A673 (cell line): ENCODE results near the gene OR51A4. TPM values are rescaled to one million over a fixed set of nuclear protein-coding genes. Genes with fewer than 3 reads are reported as not detected.

Experiments used
- BruUV-seq: library from RNA; stranded (reverse); fragments of 400-500 nt; replicated peaks from 2 replicates; lab custom pipeline; 2021; lab: Mats Ljungman, UMichigan
- CTCF ChIA-PET: fragments of 300-600 bp; sonication (Branson Sonifier 250); formaldehyde crosslinking; loops from one replicate; lab custom pipeline; 2022; ENCODE audit warnings: antibody characterized with exemption; lab: Charles Lee
- POLR2A ChIA-PET: fragments of 300-600 bp; sonication (Branson Sonifier 250); formaldehyde crosslinking; loops from one replicate; lab custom pipeline; 2022; ENCODE audit warnings: antibody characterized with exemption; ENCODE audit not compliant: low non-redundant PET; lab: Charles Lee
- DNase-seq: peaks from one replicate; pipeline ENCODE4 v3.0.0-alpha.2; 2015; ENCODE audit warnings: low spot score
- H3K27ac ChIP-seq: fragments of 200-600 bp; sonication (generic); 2 replicates; pipeline ENCODE4 v1.5.1; 2016; ENCODE audit warnings: mixed run types, low read depth, mild to moderate bottlenecking, mixed read lengths, antibody characterized with exemption, low read length; ENCODE audit not compliant: poor library complexity, severe bottlenecking
- H3K27me3 ChIP-seq: fragments of 200-600 bp; sonication (generic); replicated peaks from 2 replicates; pipeline ENCODE4 v1.6.1; 2017; ENCODE audit warnings: mixed run types, low read depth, mild to moderate bottlenecking, mixed read lengths, antibody characterized with exemption, low read length; ENCODE audit not compliant: insufficient read depth, poor library complexity
- H3K36me3 ChIP-seq: fragments of 200-600 bp; sonication (generic); 2 replicates; pipeline ENCODE4 v1.6.1; 2016; ENCODE audit warnings: mixed run types, mild to moderate bottlenecking, mixed read lengths, antibody characterized with exemption, low read length; ENCODE audit not compliant: insufficient read depth, poor library complexity, severe bottlenecking
- H3K4me1 ChIP-seq: fragments of 200-600 bp; sonication (generic); 2 replicates; pipeline ENCODE4 v1.6.1; 2017; ENCODE audit warnings: mixed run types, mild to moderate bottlenecking, mixed read lengths, antibody characterized with exemption, low read length; ENCODE audit not compliant: insufficient read depth, poor library complexity, severe bottlenecking
- H3K4me3 ChIP-seq: fragments of 200-600 bp; sonication (generic); 2 replicates; pipeline ENCODE4 v1.5.1; 2016; ENCODE audit warnings: low read depth, mixed run types, mild to moderate bottlenecking, mixed read lengths, low read length; ENCODE audit not compliant: poor library complexity, severe bottlenecking
- H3K9me3 ChIP-seq: fragments of 200-600 bp; sonication (generic); 2 replicates; pipeline ENCODE4 v1.6.1; 2016; ENCODE audit warnings: mixed run types, low read depth, mild to moderate bottlenecking, mixed read lengths, antibody characterized with exemption, low read length; ENCODE audit not compliant: poor library complexity, severe bottlenecking
- EZH2 ChIP-seq: fragments of 200-600 bp; sonication (generic); IDR thresholded peaks from 2 replicates; pipeline ENCODE4 v1.6.1; 2017; ENCODE audit warnings: borderline replicate concordance, low read depth, mild to moderate bottlenecking, mixed read lengths, antibody characterized with exemption, low read length; ENCODE audit not compliant: poor library complexity, severe bottlenecking
- intact Hi-C: fragments of 100-400 bp; cut with micrococcal nuclease; formaldehyde crosslinking; loops from one replicate; pipeline ENCODE4 v1.10.0; 2022; ENCODE audit not compliant: unreplicated experiment
- total RNA-seq: library from RNA; stranded (reverse); gene quantifications from 2 replicates; pipeline ENCODE4 v1.2.3, GENCODE V29; 2021
- TF ChIP-seq, protein P1 (sequence below): fragments of 300-800, 200-600 bp; sonication (generic); conservative IDR thresholded peaks from 2 replicates; pipeline ENCODE4 v1.5.1; 2017; ENCODE audit warnings: low read depth, mild to moderate bottlenecking, antibody characterized with exemption, low read length, moderate library complexity, mixed read lengths

OR51A4 gene
- total RNA-seq, 1 experiment from 2014 or later: not detected

GRCh38 chr11:4921796-4922195, 25.6 kb downstream of the OR51A4 start:
- no TSS peak for BruUV-seq
- CTCF ChIA-PET: no interaction called here
- intact Hi-C loops: no loop called here
- no peak for DNase-seq
- no peaks in the 10 kb centered on the region for H3K4me1 ChIP-seq
- no peaks in the 10 kb centered on the region for H3K9me3 ChIP-seq
- H3K4me3 ChIP-seq: no peak overlapping the region
- TF ChIP-seq, protein P1, sequence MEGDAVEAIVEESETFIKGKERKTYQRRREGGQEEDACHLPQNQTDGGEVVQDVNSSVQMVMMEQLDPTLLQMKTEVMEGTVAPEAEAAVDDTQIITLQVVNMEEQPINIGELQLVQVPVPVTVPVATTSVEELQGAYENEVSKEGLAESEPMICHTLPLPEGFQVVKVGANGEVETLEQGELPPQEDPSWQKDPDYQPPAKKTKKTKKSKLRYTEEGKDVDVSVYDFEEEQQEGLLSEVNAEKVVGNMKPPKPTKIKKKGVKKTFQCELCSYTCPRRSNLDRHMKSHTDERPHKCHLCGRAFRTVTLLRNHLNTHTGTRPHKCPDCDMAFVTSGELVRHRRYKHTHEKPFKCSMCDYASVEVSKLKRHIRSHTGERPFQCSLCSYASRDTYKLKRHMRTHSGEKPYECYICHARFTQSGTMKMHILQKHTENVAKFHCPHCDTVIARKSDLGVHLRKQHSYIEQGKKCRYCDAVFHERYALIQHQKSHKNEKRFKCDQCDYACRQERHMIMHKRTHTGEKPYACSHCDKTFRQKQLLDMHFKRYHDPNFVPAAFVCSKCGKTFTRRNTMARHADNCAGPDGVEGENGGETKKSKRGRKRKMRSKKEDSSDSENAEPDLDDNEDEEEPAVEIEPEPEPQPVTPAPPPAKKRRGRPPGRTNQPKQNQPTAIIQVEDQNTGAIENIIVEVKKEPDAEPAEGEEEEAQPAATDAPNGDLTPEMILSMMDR: no peak
- no peak for TF ChIP-seq EZH2
- POLR2A ChIA-PET: no interaction called here
- no peak overlapping the region for H3K27ac ChIP-seq
- H3K27me3 ChIP-seq: no peaks in the 10 kb centered on the region
- no peaks in the 10 kb centered on the region for H3K36me3 ChIP-seq

- Histone ChIP-seq H3K27me3 (no peaks in the 10 kb centered on the region), H3K9me3 (no peaks in the 10 kb centered on the region), H3K27ac (no peak within 1 kb of the TSS), H3K4me3 (no peak within 1 kb of the TSS), H3K4me1 (no peaks in the 10 kb centered on the region), H3K36me3 (no peaks in the 10 kb centered on the region)
- ChIA-PET CTCF (no interaction called here), POLR2A (no interaction called here)
- TF ChIP-seq, protein P1: no peak
- TF ChIP-seq EZH2: no peak
- DNase-seq: no peak
- no TSS peak for BruUV-seq
- intact Hi-C loops: no loop called here
Measured at GRCh38 chr11:4919250-4919649, 28.2 kb downstream of the OR51A4 start, which contains the start of gene OR51G2. TSS of gene OR51G2 (minus strand) at chr11:4919350. CDS start at chr11:4915663, 3,687 bp downstream.

GRCh38 chr11:4916581-4916980, 30.8 kb downstream of the OR51A4 start:
- intact Hi-C loops: no loop called here
- Histone ChIP-seq H3K4me3 (no peak overlapping the region), H3K36me3 (no peaks in the 10 kb centered on the region), H3K9me3 (no peaks in the 10 kb centered on the region), H3K27me3 (no peaks in the 10 kb centered on the region), H3K4me1 (no peaks in the 10 kb centered on the region), H3K27ac (no peak overlapping the region)
- DNase-seq: no peak
- ChIA-PET CTCF (no interaction called here), POLR2A (no interaction called here)
- BruUV-seq: no TSS peak
- TF ChIP-seq EZH2: no peak
- TF ChIP-seq, protein P1: no peak
